Tibial artery (tissue), 4 donors: ENCODE measurements around the gene LRRC1.

Source experiments
- DNase-seq, 2 donors: peaks; one replicate each; pipeline ENCODE4 v3.0.0-alpha.2; 2019
- H3K27ac ChIP-seq, 2 donors: fragments of 200-600 bp; sonication (generic) in 1 of 2; 1 replicate in 1 of 2; 2 replicates in 1 of 2; pipeline ENCODE4 v1.5.1; 2018 to 2019; ENCODE audit warnings: mild to moderate bottlenecking in 1 of 2
- H3K27me3 ChIP-seq, 2 donors: fragments of 200-600 bp; sonication (generic) in 1 of 2; one replicate each; pipeline versions ENCODE4 v1.5.1 to v1.6.0; 2016 to 2019
- H3K36me3 ChIP-seq, 3 donors: fragments of 200-600 bp; sonication (generic) in 2 of 3; one replicate each; pipeline ENCODE4 v1.5.1; 2016 to 2019; ENCODE audit warnings: mild to moderate bottlenecking in 2 of 3
- H3K4me1 ChIP-seq, 4 donors: fragments of 200-600 bp; sonication (generic) in 2 of 4; 1 replicate in 3 of 4; 2 replicates in 1 of 4; pipeline ENCODE4 v1.5.1; 2016 to 2019
- H3K4me3 ChIP-seq, 2 donors: fragments of 200-600 bp; sonication (generic) in 1 of 2; 1 replicate in 1 of 2; 2 replicates in 1 of 2; pipeline ENCODE4 v1.5.1; 2018 to 2019; ENCODE audit warnings: mild to moderate bottlenecking in 2 of 2
- H3K9me3 ChIP-seq, 3 donors: fragments of 200-600 bp; sonication (generic) in 1 of 3; one replicate each; pipeline ENCODE4 v1.5.1; 2016 to 2019
- intact Hi-C: fragments of 100-400 bp; cut with DNase I; formaldehyde crosslinking; loops from one replicate; pipeline ENCODE4 v1.15.0; 2023; ENCODE audit warnings: low total_unique reads
- TF ChIP-seq, protein P1 (sequence below), 2 experiments: fragments of 200-600 bp in 1 of 2; fragments of 450-650 bp in 1 of 2; IDR thresholded peaks; one replicate each; pipeline ENCODE4 v1.5.1; 2017 to 2019; ENCODE audit warnings: antibody characterized with exemption in 2 of 2, mild to moderate bottlenecking in 1 of 2, moderate library complexity in 1 of 2

LRRC1 gene

DNA sequence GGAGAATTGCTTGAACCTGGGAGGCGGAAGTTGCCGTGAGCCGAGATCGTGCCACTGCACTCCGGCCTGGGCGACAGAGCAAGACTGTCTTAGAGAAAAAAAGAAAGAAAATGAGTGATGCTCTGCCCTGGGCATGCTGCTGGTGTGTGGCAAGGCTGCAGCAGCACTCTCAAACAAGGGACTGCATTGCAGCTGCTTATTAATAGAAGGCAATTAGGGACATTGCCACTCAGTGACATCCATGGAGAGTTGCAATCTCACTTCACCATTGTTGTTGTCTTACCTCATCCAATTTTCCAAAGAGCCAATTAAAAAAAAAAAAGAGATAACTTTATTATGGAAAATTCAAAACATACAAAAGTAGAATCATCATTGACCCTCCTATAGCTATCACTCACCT is 131.1 kb downstream of the LRRC1 start:
- no peak for DNase-seq
- no peaks in the 10 kb centered on the region for H3K9me3 ChIP-seq
- H3K27me3 ChIP-seq, result no peaks in the 10 kb centered on the region
- H3K4me3 ChIP-seq, result no peak overlapping the region
- TF ChIP-seq, protein P1, sequence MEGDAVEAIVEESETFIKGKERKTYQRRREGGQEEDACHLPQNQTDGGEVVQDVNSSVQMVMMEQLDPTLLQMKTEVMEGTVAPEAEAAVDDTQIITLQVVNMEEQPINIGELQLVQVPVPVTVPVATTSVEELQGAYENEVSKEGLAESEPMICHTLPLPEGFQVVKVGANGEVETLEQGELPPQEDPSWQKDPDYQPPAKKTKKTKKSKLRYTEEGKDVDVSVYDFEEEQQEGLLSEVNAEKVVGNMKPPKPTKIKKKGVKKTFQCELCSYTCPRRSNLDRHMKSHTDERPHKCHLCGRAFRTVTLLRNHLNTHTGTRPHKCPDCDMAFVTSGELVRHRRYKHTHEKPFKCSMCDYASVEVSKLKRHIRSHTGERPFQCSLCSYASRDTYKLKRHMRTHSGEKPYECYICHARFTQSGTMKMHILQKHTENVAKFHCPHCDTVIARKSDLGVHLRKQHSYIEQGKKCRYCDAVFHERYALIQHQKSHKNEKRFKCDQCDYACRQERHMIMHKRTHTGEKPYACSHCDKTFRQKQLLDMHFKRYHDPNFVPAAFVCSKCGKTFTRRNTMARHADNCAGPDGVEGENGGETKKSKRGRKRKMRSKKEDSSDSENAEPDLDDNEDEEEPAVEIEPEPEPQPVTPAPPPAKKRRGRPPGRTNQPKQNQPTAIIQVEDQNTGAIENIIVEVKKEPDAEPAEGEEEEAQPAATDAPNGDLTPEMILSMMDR (IDR thresholded peaks at IDR 0.05), result no peak
- H3K27ac ChIP-seq, result no peak overlapping the region
- intact Hi-C loops, result no loop called here
- H3K4me1 ChIP-seq, result peaks cover 0 to 21% (median 7%) of the 10 kb centered on the region in 4 donors
- H3K36me3 ChIP-seq, result peaks cover 4 to 19% (median 18%) of the 10 kb centered on the region in 3 donors

DNA sequence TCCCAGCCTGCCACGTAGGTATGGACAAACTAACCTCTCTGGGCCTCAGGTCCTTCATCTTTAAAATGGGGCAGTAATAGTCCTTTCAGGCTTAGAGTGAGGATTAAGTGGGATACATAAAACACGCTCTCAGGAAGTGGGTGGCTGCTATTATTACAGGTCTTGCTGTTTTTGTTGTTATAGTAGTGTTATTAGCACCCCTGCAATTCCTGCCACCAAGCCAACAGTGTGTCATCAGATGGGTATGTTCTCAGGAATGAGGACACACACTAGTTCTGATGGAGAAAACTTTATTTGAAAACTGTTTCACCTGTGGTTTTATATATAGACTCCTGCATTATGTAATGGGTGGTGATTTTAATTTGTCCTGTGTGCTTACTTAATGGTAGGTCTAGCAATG is 131.7 kb downstream of the LRRC1 start:
- intact Hi-C loops, result no loop called here
- H3K27ac ChIP-seq, result no peak overlapping the region
- no peak for DNase-seq
- H3K9me3 ChIP-seq, result no peaks in the 10 kb centered on the region
- TF ChIP-seq, protein P1 (IDR thresholded peaks at IDR 0.05), result no peak
- peaks cover 0 to 13% (median 12%) of the 10 kb centered on the region in 3 donors for H3K36me3 ChIP-seq
- peaks cover 0 to 21% (median 7%) of the 10 kb centered on the region in 4 donors for H3K4me1 ChIP-seq
- no peak overlapping the region for H3K4me3 ChIP-seq
- H3K27me3 ChIP-seq, result no peaks in the 10 kb centered on the region

DNA sequence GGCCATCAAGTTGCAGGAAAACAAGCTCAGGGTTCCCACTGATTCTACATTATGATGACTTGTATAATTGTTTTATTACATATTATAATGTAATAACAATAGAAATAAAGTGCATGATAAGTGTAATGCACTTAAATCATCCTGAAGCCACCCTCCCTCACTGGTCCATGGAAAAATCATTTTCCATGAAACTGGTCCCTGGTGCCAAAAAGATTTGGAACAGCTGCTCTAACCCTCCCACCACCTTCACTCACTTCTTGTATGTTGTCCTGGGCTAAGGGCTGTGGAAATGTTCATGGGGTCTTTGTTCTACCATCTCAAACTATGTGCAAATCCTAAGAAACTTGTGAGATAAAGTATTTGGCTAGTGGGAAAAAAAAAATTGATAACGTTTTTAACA is 133.8 kb downstream of the LRRC1 start:
- TF ChIP-seq, protein P1 (IDR thresholded peaks at IDR 0.05), result no peak
- intact Hi-C loops, result no loop called here
- DNase-seq, result no peak
- H3K36me3 ChIP-seq, result peaks cover 0 to 5% (median 0%) of the 10 kb centered on the region in 3 donors
- H3K4me3 ChIP-seq, result no peak overlapping the region
- no peaks in the 10 kb centered on the region for H3K9me3 ChIP-seq
- H3K27me3 ChIP-seq, result no peaks in the 10 kb centered on the region
- peaks cover 0 to 14% (median 7%) of the 10 kb centered on the region in 4 donors for H3K4me1 ChIP-seq
- no peak overlapping the region for H3K27ac ChIP-seq

DNA sequence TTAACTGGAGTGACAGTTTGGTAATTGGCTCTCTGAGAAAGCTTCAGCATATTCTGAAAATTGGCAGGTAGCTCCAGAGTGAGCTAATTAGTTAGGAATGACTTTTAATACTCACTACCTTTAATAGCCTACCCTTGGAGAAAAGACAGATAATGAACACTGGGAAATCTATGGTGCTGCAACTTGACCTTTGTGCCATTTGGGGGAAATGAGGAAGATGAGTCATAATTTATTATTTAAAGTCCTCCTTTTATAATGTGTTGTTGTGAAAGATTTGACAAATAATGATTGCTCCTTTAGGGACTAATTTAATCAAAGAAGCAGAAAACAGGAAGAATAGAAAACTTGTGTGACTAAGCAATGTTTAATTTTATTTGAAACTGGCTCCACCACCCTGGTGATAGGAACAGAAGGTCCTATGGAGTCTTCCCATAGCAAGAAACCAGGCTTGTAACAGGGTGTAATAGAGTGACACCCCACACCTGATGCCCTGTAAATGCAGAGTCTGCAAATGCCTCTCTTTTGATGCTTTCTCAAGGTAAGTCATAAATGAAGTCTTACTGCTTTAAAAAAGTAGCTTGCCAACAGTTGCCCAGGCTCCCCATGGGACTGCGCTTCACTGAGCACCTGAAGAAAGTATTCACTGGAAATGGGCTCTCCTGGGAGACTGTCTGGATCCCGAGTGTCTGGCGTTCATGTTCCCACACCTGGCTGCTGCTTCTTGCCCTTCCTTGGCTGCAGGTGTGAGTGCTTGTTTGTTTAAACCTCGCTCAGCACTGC is 134.4 kb downstream of the LRRC1 start:
- H3K9me3 ChIP-seq, result no peaks in the 10 kb centered on the region
- peaks cover 0 to 5% (median 0%) of the 10 kb centered on the region in 3 donors for H3K36me3 ChIP-seq
- H3K27me3 ChIP-seq, result no peaks in the 10 kb centered on the region
- TF ChIP-seq, protein P1 (IDR thresholded peaks at IDR 0.05), result no peak
- no peak for DNase-seq
- intact Hi-C loops, result no loop called here
- no peak overlapping the region for H3K27ac ChIP-seq
- H3K4me3 ChIP-seq, result no peak overlapping the region
- peaks cover 0 to 14% (median 7%) of the 10 kb centered on the region in 4 donors for H3K4me1 ChIP-seq

DNA sequence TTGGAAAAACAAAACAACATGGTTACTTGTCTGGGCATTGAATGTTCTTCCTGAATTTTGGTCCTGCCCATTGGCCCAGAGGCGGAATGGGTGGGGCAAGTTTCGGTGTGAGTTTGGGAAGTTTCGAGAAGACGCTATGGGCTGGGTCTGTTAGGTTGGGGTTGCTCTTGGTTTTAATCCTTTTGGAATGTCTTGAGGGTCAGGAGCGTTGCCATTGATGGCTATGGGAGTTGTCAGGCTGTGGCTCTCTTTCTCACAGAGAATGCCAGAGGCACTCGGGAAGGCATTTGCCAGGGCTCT is 135.0 kb downstream of the LRRC1 start:
- H3K4me1 ChIP-seq, result peaks cover 0 to 14% (median 7%) of the 10 kb centered on the region in 4 donors
- H3K9me3 ChIP-seq, result no peaks in the 10 kb centered on the region
- H3K27ac ChIP-seq, result no peak overlapping the region
- intact Hi-C loops, result no loop called here
- no peak for DNase-seq
- peaks cover 0 to 5% (median 0%) of the 10 kb centered on the region in 3 donors for H3K36me3 ChIP-seq
- TF ChIP-seq, protein P1 (IDR thresholded peaks at IDR 0.05), result no peak
- H3K4me3 ChIP-seq, result no peak overlapping the region
- no peaks in the 10 kb centered on the region for H3K27me3 ChIP-seq
